CD4-positive, alpha-beta T cell treated with Interleukin-6 for 4 hours (primary cell): ENCODE measurements around the gene GPRASP3.
A peak's percentile ranks its signal among the peaks of the same experiment; 100 is the strongest.

ENCODE experiments used
- DNase-seq: peaks from one replicate; pipeline ENCODE4 v3.0.0-alpha.2; 2020; ENCODE audit warnings: mixed read lengths

GPRASP3 gene

GRCh38 chrX:102765217-102765616, 44.7 kb downstream of the GPRASP3 start:
- no peak for DNase-seq

GRCh38 chrX:102765809-102766208, 45.3 kb downstream of the GPRASP3 start:
- no peak for DNase-seq

- DNase-seq, result no peak
Measured at GRCh38 chrX:102767287-102767686, 46.7 kb downstream of the GPRASP3 start.

GRCh38 chrX:102768987-102769761, 48.6 kb downstream of the GPRASP3 start:
- DNase-seq, result peak; percentile 69
